Subcutaneous adipose tissue (tissue), 4 donors: ENCODE data around the gene QPCT. TPM values are rescaled to one million over a fixed set of nuclear protein-coding genes. Genes with fewer than 3 reads are reported as not detected.

Source experiments
- total RNA-seq, 4 donors: library from RNA; depleted of rRNA; stranded (reverse); fragments of >200 nt; gene quantifications; one replicate each; pipeline ENCODE4 v1.1.0, GENCODE V29; 2016
- TF ChIP-seq, protein P1 (sequence below): fragments of 450-650 bp; IDR thresholded peaks from one replicate; pipeline ENCODE4 v1.5.1; 2016; ENCODE audit warnings: low read depth, mild to moderate bottlenecking, control low read depth, antibody characterized with exemption, moderate library complexity

The QPCT gene
- total RNA-seq, 4 donors from 2014 or later, result 2.4 to 15.6 (median 5.1) TPM

DNA sequence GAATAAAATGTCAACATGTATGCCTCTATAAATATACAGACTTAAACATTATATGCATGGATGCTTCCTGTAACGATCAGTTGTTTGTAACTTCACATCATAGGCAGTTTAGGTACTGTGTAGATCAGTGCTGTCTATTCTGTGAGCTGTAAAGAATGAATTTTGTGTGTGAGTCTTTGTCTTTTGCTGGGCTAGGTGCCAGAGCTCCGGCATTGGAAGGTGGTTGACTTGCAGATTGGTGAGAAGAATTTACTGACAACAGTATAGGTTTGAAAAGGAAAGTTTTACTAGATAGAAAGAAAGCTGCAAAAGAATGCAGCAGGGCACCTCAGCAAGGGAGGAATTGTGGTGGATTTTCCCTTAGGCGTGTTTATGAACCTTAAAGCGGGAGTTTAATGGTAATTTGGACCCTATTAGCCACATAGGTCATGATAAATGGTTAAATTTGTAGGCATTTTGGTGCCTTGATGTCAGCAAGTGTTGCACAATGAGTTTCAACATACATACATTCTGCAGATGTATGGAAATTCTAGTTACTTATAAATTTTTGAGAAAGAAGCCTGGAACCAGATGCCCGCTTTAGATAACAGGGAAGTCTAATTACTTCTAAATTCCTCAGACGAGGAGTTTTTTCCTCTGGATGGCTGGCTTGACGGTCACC, 6.7 kb upstream of the QPCT start:
- TF ChIP-seq, protein P1, sequence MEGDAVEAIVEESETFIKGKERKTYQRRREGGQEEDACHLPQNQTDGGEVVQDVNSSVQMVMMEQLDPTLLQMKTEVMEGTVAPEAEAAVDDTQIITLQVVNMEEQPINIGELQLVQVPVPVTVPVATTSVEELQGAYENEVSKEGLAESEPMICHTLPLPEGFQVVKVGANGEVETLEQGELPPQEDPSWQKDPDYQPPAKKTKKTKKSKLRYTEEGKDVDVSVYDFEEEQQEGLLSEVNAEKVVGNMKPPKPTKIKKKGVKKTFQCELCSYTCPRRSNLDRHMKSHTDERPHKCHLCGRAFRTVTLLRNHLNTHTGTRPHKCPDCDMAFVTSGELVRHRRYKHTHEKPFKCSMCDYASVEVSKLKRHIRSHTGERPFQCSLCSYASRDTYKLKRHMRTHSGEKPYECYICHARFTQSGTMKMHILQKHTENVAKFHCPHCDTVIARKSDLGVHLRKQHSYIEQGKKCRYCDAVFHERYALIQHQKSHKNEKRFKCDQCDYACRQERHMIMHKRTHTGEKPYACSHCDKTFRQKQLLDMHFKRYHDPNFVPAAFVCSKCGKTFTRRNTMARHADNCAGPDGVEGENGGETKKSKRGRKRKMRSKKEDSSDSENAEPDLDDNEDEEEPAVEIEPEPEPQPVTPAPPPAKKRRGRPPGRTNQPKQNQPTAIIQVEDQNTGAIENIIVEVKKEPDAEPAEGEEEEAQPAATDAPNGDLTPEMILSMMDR, result no peak

DNA sequence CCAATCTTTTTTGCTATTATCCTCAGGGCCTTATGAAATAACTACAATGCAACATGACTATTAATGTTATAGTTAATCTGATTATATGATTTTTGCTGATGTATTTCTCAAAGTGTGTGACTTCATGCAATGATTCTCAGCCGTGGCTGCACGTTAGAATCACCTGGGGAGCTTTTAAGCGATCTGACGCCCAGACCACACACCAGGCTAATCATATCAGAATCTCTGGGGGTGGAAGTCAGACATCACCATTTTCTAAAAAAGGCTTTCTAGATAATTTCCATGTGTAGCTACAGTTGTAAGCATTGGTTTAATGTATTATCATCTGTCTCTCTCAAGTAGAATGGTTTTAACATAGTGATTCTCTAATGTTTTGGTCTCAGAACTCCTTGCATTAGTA, 5.5 kb upstream of the QPCT start:
- TF ChIP-seq, protein P1, result no peak

GRCh38 chr2:37340637-37341036, 3.8 kb upstream of the QPCT start:
- TF ChIP-seq, protein P1, result no peak

DNA sequence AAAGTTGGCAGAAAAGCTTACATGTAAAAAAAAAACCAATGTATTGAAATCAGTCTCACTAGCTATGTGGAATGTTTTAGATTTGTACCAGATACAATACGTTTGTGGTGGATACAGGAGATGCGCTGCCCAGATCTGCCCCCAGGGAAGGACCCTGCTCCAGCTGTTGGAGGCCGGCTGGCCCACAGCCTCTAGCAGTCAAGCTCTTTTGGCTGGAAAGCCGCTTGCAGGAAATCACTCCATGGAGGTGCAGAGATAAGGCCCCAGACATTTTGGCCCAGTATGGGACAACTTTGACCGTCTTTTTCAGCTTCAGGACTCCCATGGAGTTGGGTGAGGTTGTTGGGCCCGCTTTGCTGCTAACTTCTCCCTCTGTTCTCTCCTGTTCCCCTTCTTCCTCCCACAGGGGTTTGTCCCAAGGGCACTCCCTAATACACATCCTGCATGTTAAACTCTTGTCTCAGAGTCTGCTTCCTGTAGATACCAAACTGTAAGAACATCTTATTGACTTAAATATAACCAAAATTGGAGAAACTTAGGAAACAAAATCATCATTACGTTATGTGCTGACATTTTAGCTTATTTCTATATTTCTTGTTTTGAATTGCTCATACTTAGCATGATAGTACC, 1.7 kb upstream of the QPCT start:
- TF ChIP-seq, protein P1, result no peak

DNA sequence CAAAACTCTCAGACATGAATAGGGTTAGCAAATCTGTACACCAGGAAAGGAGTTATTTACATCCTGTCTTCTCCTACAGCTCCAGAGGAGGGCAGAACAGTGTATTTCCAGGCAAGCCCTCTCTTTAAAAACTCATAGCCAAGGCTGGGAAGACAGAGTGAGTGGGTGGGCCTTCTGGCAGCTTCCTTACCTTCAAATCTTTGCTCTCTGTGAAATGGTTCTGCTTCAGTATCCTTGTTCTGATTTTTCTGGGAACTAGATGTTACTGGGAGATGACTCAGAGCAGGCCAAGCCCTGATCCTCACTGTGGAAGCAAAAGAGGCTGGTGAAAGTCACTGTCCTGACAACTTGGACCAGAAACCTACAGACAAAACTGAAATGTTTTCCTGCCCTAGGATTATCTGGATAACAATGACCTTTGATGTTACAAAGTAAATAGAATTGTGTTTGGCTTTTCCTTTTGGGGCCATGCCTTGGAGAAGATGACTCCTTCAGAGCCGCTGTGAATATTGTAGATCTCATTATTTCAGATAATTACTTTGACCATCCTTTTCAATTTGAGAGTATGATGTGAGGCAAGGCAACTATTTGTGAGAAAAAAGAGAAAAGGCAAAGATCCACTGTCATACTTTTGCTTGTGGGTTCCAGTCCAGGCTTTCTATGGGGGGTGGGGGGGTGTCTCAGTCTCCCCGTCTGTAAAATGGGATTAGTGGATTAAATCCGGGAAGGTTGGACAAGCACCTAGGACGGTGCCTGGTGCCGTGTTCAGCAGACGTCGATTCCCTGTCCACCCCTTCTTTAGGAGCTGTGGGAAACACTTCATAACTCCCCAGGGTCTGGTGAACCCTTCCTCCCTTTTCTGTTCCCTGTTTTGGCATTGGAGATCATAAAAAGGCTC, 644 bp upstream of the QPCT start:
- TF ChIP-seq, protein P1, result no peak

DNA sequence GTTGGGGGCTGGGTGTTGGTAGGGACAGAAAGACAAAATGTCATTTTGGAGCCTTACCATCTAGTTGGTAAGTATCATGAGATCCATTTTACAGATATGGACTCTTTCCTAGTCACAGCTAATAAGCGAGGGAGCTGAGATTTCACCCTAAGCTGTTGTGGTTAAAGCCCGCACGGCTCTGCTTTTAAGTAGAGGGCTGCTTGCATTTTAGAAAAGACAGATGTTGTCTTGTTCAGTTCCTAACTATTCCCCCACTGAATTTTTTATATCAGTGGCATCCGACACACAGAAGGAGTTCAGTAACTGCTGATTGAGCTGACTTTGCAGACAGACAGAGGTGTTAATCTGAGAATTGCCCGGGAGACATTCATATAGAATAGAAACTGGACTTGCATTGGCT, 3.7 kb downstream of the QPCT start:
- TF ChIP-seq, protein P1, result no peak
